HepG2 (cell line): ENCODE measurements around the gene NEURL4. TPM values are rescaled to one million over a fixed set of nuclear protein-coding genes. Genes with fewer than 3 reads are reported as not detected.

Experiments used
- KDM6A ChIP-seq: IDR thresholded peaks from 2 replicates; pipeline ENCODE4 v1.6.1; 2016; ENCODE audit warnings: low read depth
- MEIS1 ChIP-seq: sonication (generic); formaldehyde crosslinking; IDR thresholded peaks from 2 replicates; pipeline ENCODE4 v1.9.0; 2021; ENCODE audit warnings: mild to moderate bottlenecking, missing genetic modification reagents, moderate library complexity, borderline replicate concordance
- MEIS2 ChIP-seq: sonication (generic); formaldehyde crosslinking; IDR thresholded peaks from 2 replicates; pipeline ENCODE4 v1.9.0; 2021; ENCODE audit warnings: mild to moderate bottlenecking, missing genetic modification reagents
- NR2F6 ChIP-seq, 2 experiments: IDR thresholded peaks; 2 replicates each; pipeline ENCODE4 v1.6.1; 2016; ENCODE audit warnings: antibody characterized with exemption in 1 of 2, mild to moderate bottlenecking in 1 of 2
- PAXIP1 ChIP-seq: sonication (generic); formaldehyde crosslinking; conservative IDR thresholded peaks from 2 replicates; pipeline ENCODE4 v1.4.0; 2020; ENCODE audit warnings: mild to moderate bottlenecking, missing genetic modification reagents, moderate library complexity
- PHF21A ChIP-seq: sonication (generic); formaldehyde crosslinking; IDR thresholded peaks from 2 replicates; pipeline ENCODE4 v1.5.0; 2020; ENCODE audit warnings: mild to moderate bottlenecking, missing genetic modification reagents
- REPIN1 ChIP-seq: sonication (generic); formaldehyde crosslinking; IDR thresholded peaks from 2 replicates; pipeline ENCODE4 v1.8.0; 2022; ENCODE audit warnings: missing genetic modification reagents, low read depth, mild to moderate bottlenecking, borderline replicate concordance
- RFXAP ChIP-seq: sonication (generic); formaldehyde crosslinking; IDR thresholded peaks from 2 replicates; pipeline ENCODE4 v1.4.0; 2020; ENCODE audit warnings: missing genetic modification reagents, borderline replicate concordance
- SALL1 ChIP-seq: sonication (generic); formaldehyde crosslinking; IDR thresholded peaks from 2 replicates; pipeline ENCODE4 v1.8.0; 2022; ENCODE audit warnings: mild to moderate bottlenecking, missing genetic modification reagents
- SIX1 ChIP-seq: sonication (generic); formaldehyde crosslinking; IDR thresholded peaks from 2 replicates; pipeline ENCODE4 v1.4.0; 2020; ENCODE audit warnings: missing genetic modification reagents, borderline replicate concordance
- STAG1 ChIP-seq: sonication (generic); formaldehyde crosslinking; IDR thresholded peaks from 2 replicates; pipeline ENCODE4 v1.4.0; 2020; ENCODE audit warnings: missing genetic modification reagents
- YY1 ChIP-seq: IDR thresholded peaks from 2 replicates; pipeline ENCODE4 v1.6.1; 2011; ENCODE audit warnings: low read length, low read depth, moderate library complexity, mild to moderate bottlenecking; ENCODE audit not compliant: insufficient read depth, insufficient replicate concordance
- ZFY ChIP-seq: sonication (generic); formaldehyde crosslinking; IDR thresholded peaks from 2 replicates; pipeline ENCODE4 v1.4.0; 2020; ENCODE audit warnings: missing genetic modification reagents
- ZNF207 ChIP-seq: fragments of 450-650 bp; IDR thresholded peaks from 2 replicates; pipeline ENCODE4 v1.6.1; 2016; ENCODE audit warnings: antibody characterized with exemption, borderline replicate concordance
- ZNF317 ChIP-seq: sonication (generic); formaldehyde crosslinking; IDR thresholded peaks from 2 replicates; pipeline ENCODE4 v1.5.0; 2020; ENCODE audit warnings: mild to moderate bottlenecking, missing genetic modification reagents
- ZNF569 ChIP-seq: sonication (generic); formaldehyde crosslinking; IDR thresholded peaks from 2 replicates; pipeline ENCODE4 v1.5.0; 2020; ENCODE audit warnings: mild to moderate bottlenecking, missing genetic modification reagents, moderate library complexity, borderline replicate concordance
- ZNF605 ChIP-seq: sonication (generic); formaldehyde crosslinking; IDR thresholded peaks from 2 replicates; pipeline ENCODE4 v1.8.0; 2022; ENCODE audit warnings: mild to moderate bottlenecking, missing genetic modification reagents
- ZNF678 ChIP-seq: sonication (generic); formaldehyde crosslinking; IDR thresholded peaks from 2 replicates; pipeline ENCODE4 v1.4.0; 2020; ENCODE audit warnings: mild to moderate bottlenecking, missing genetic modification reagents
- ZNF713 ChIP-seq: sonication (generic); formaldehyde crosslinking; IDR thresholded peaks from 2 replicates; pipeline ENCODE4 v1.4.0; 2020; ENCODE audit warnings: mild to moderate bottlenecking, missing genetic modification reagents
- ZNF724P ChIP-seq: sonication (generic); formaldehyde crosslinking; IDR thresholded peaks from 2 replicates; pipeline ENCODE4 v1.8.0; 2022; ENCODE audit warnings: missing genetic modification reagents, borderline replicate concordance
- ZNF780A ChIP-seq: sonication (generic); formaldehyde crosslinking; IDR thresholded peaks from 2 replicates; pipeline ENCODE4 v1.8.0; 2022; ENCODE audit warnings: mild to moderate bottlenecking, missing genetic modification reagents, moderate library complexity
- polyA plus RNA-seq, 8 experiments: library from polyadenylated mRNA; depleted of rRNA in 3 of 8; stranded (reverse) in 7 of 8; unstranded in 1 of 8; fragments of >200 nt; fragmentation: Illumina TruSeq in 4 of 8; extraction: Trizol in 4 of 8; gene quantifications; 2 replicates each; pipeline versions ENCODE4 v1.2.1 to v1.2.3, GENCODE V29; 2011 to 2016; ENCODE audit warnings: low read depth in 4 of 8, missing spikeins in 1 of 8, mixed read lengths in 1 of 8; ENCODE audit not compliant: insufficient read depth in 1 of 8
- total RNA-seq, 5 experiments: library from RNA; depleted of rRNA; stranded (reverse); fragments of >200 nt; fragmentation: Illumina TruSeq; extraction: Trizol; gene quantifications; 2 replicates each; pipeline ENCODE4 v1.2.3, GENCODE V29; 2016; ENCODE audit warnings: low read depth in 1 of 5
- TF ChIP-seq, protein P1 (sequence below): sonication (generic); formaldehyde crosslinking; IDR thresholded peaks from 2 replicates; pipeline ENCODE4 v1.4.0; 2020; ENCODE audit warnings: missing genetic modification reagents
- TF ChIP-seq, protein P2 (sequence below): sonication (generic); formaldehyde crosslinking; IDR thresholded peaks from 2 replicates; pipeline ENCODE4 v1.8.0; 2023; ENCODE audit warnings: mild to moderate bottlenecking, missing genetic modification reagents
- TF ChIP-seq, protein P3 (sequence below): sonication (generic); formaldehyde crosslinking; IDR thresholded peaks from 2 replicates; pipeline ENCODE4 v1.4.0; 2020; ENCODE audit warnings: missing genetic modification reagents

Gene NEURL4
- total and polyA plus RNA-seq, 2 of the 13 experiments (the other 11 are each of a cell fraction or from before 2014, with no cell fraction given), result 14.8 to 15.7 TPM

DNA sequence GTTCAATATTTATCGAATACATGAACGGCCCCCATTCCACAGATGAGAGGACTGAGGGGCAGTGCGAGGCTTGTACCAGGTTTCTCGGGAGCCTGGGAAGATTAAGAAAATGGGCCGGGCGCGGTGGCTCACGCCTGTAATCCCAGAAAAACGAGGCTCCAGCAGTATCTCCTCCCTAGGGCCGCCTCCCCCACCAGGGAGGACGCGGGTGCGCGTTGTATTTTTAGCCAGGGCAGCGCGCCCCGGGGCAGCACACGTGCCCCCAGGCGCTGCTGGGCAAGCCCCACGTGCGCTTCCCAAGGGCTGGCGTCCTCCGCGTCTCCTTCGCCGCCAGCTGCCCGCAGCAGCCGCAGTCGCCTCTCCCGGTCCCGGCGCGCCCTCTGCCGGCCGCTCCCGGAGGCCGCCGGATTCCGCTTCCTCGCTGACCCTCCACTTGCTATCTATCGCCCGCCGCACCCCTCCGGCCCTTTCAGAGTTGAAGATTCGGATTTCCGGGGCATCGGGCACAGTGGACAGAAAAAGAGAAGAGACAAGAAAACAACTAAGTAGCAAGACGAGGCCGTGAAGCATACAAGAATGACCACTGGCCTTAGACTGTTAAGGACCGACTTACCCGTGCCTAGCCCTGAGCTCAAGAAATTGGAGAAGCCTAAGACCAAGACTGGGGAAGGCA, 32.8 kb downstream of the NEURL4 start (continued):
- TF ChIP-seq ZNF317, result no peak
- TF ChIP-seq STAG1 (CRISPR knock-in tag), result peak; percentile 96
- no peak; the same call in 1 of the 2 replicates for TF ChIP-seq PAXIP1 (CRISPR knock-in tag)
- TF ChIP-seq ZFY (CRISPR knock-in tag), result peak; percentile 34; the same call in 1 of the 2 replicates
- TF ChIP-seq, protein P1, sequence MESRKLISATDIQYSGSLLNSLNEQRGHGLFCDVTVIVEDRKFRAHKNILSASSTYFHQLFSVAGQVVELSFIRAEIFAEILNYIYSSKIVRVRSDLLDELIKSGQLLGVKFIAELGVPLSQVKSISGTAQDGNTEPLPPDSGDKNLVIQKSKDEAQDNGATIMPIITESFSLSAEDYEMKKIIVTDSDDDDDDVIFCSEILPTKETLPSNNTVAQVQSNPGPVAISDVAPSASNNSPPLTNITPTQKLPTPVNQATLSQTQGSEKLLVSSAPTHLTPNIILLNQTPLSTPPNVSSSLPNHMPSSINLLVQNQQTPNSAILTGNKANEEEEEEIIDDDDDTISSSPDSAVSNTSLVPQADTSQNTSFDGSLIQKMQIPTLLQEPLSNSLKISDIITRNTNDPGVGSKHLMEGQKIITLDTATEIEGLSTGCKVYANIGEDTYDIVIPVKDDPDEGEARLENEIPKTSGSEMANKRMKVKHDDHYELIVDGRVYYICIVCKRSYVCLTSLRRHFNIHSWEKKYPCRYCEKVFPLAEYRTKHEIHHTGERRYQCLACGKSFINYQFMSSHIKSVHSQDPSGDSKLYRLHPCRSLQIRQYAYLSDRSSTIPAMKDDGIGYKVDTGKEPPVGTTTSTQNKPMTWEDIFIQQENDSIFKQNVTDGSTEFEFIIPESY, result peak; percentile 42; the same call in 1 of the 2 replicates
- no peak for TF ChIP-seq ZNF713 (CRISPR knock-in tag)
- no peak for TF ChIP-seq ZNF678 (CRISPR knock-in tag)
- no peak for TF ChIP-seq ZNF569 (CRISPR knock-in tag)
- TF ChIP-seq SALL1, result peak; percentile 68
- peak; percentile 28; the same call in 1 of the 2 replicates for TF ChIP-seq PHF21A
- no peak for TF ChIP-seq RFXAP
- TF ChIP-seq YY1, result peak; percentile 67
- no peak for TF ChIP-seq KDM6A (CRISPR knock-in tag)
- TF ChIP-seq NR2F6 (IDR thresholded peaks at IDR 0.05), result no peak
- no peak for TF ChIP-seq NR2F6 (CRISPR knock-in tag; IDR thresholded peaks at IDR 0.05)
- no peak for TF ChIP-seq ZNF780A
- TF ChIP-seq ZNF207, result no peak
- no peak for TF ChIP-seq SIX1 (CRISPR knock-in tag)
- peak; percentile 26; the same call in 1 of the 2 replicates for TF ChIP-seq REPIN1 (CRISPR knock-in tag)
- TF ChIP-seq MEIS1 (CRISPR knock-in tag), result no peak
- TF ChIP-seq, protein P2, sequence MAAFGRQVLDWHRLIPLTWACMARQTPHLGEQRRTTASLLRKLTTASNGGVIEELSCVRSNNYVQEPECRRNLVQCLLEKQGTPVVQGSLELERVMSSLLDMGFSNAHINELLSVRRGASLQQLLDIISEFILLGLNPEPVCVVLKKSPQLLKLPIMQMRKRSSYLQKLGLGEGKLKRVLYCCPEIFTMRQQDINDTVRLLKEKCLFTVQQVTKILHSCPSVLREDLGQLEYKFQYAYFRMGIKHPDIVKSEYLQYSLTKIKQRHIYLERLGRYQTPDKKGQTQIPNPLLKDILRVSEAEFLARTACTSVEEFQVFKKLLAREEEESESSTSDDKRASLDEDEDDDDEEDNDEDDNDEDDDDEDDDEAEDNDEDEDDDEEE (CRISPR knock-in tag), result no peak
- no peak for TF ChIP-seq ZNF605 (CRISPR knock-in tag)
- no peak for TF ChIP-seq MEIS2
- TF ChIP-seq, protein P3, sequence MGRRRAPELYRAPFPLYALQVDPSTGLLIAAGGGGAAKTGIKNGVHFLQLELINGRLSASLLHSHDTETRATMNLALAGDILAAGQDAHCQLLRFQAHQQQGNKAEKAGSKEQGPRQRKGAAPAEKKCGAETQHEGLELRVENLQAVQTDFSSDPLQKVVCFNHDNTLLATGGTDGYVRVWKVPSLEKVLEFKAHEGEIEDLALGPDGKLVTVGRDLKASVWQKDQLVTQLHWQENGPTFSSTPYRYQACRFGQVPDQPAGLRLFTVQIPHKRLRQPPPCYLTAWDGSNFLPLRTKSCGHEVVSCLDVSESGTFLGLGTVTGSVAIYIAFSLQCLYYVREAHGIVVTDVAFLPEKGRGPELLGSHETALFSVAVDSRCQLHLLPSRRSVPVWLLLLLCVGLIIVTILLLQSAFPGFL, result no peak
- TF ChIP-seq ZNF724P, result no peak
